HG03064 (cell line): ENCODE data around the gene DGKD.

ENCODE experiments used
- ATAC-seq: cut with Tn5 transposase; IDR thresholded peaks from one replicate; pipeline ENCODE4 v1.9.1; 2021; ENCODE audit warnings: low read depth; ENCODE audit not compliant: unreplicated experiment

DGKD gene

GRCh38 chr2:233489666-233490065 is 135.4 kb downstream of the DGKD start:
- ATAC-seq: no peak

GRCh38 chr2:233490831-233491230 is 136.5 kb downstream of the DGKD start:
- ATAC-seq: no peak

GRCh38 chr2:233491326-233491725 is 137.0 kb downstream of the DGKD start:
- no peak for ATAC-seq

DNA sequence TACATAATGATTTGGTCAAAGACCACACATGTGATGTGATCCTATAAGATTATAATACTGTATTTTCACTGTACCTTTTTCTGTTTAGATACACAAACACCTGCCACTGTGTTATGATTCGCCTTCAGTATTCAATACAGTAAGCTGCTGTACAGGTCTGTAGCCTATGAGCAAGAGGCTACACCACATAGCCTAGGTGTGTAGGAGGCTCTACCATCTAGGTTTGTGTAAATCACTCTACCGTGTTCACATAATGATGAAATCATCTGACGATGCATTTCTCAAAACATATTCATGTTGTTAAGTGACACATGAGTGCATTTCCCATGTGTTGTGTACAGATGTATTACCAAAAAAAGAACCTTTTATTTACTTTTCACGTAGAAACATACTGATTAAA is 137.8 kb downstream of the DGKD start:
- ATAC-seq: no peak

DNA sequence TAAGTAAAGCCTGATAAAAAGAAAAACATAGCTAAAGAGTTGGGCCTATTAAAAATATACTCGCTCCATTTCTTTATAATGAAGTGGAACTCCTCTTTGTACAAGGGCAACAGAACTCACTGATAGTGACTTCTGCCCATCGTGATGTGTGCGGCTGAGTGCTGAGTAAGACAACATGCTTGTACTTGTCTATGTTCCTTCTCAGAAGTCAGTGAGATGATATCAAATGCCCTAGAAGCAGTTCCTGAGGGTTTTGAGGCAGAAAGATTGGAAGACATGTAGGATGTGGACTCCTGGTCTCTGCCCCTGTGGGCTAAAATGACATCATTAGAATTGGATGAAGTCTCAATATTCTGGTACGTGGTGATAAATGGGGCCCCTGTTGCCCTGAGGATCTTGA is 138.5 kb downstream of the DGKD start:
- no peak for ATAC-seq

GRCh38 chr2:233495503-233496496 is 141.5 kb downstream of the DGKD start:
- no peak for ATAC-seq

DNA sequence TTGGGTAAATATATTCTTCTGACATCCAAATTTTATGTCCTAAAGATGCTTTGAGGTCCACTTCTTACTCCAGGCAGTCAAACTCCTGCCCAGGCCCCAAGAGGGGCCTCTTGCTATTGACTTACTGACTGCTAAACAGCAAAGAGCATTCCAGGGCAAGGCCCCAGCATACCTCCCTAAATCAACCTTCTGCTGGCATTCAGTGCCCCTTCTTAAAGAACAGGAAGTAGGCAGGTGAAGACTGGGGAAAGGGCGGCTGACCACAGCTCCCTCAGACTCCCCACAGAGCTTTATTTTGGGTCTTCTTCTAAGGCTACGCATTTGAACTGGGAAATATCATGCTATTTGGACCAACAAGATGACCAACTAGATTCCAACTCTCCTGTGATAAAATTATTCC is 143.4 kb downstream of the DGKD start:
- no peak for ATAC-seq

- no peak for ATAC-seq
These were observed 143.8 kb downstream of the DGKD start for GRCh38 chr2:233498126-233498525.

- no peak for ATAC-seq
These were observed 145.6 kb downstream of the DGKD start for GRCh38 chr2:233499928-233500327.

GRCh38 chr2:233501198-233502076 is 147.1 kb downstream of the DGKD start:
- ATAC-seq: no peak

GRCh38 chr2:233503481-233503880 is 149.2 kb downstream of the DGKD start:
- no peak for ATAC-seq

GRCh38 chr2:233503947-233504637 is 149.8 kb downstream of the DGKD start:
- ATAC-seq: peak; percentile 61

- no peak for ATAC-seq
These were observed 159.8 kb downstream of the DGKD start for GRCh38 chr2:233513953-233514655.

GRCh38 chr2:233519787-233520611 is 165.7 kb downstream of the DGKD start:
- peak; percentile 93 for ATAC-seq
